ENCODE measurements around the gene SYT7. TPM values are rescaled to one million over a fixed set of nuclear protein-coding genes. Genes with fewer than 3 reads are reported as not detected.

The SYT7 gene
- total and polyA plus RNA-seq, 8 donors: 2.1 to 8.4 (median 6.8) TPM

GRCh38 chr11:61577383-61578118 is 3.3 kb downstream of the SYT7 start:
- ATAC-seq: no peak
- Histone ChIP-seq H3K4me1 (peaks cover 3 to 14% of the 10 kb centered on the region in 2 donors), H3K36me3 (no peaks in the 10 kb centered on the region), H3K9me3 (no peaks in the 10 kb centered on the region), H3K4me3 (no peak overlapping the region), H3K27me3 (peaks cover 10 to 46% of the 10 kb centered on the region in 2 donors), H3K27ac (no peak overlapping the region)
- intact Hi-C loops (cut with DNase I): no loop called here
- TF ChIP-seq CTCF (IDR thresholded peaks at IDR 0.05): no peak
- DNase-seq: no peak

GRCh38 chr11:61575886-61576861 is 4.7 kb downstream of the SYT7 start:
- ATAC-seq (no peak), DNase-seq (no peak)
- TF ChIP-seq CTCF (IDR thresholded peaks at IDR 0.05): no peak
- Histone ChIP-seq H3K9me3 (no peaks in the 10 kb centered on the region), H3K4me1 (peaks cover 0 to 11% of the 10 kb centered on the region in 2 donors), H3K27ac (no peak overlapping the region), H3K4me3 (no peak overlapping the region), H3K36me3 (no peaks in the 10 kb centered on the region), H3K27me3 (peaks cover 10 to 44% of the 10 kb centered on the region in 2 donors)
- intact Hi-C loops (cut with DNase I): no loop called here

- Histone ChIP-seq H3K4me1 (peaks cover 0 to 2% of the 10 kb centered on the region in 2 donors), H3K27ac (no peak overlapping the region), H3K4me3 (no peak overlapping the region), H3K36me3 (no peaks in the 10 kb centered on the region), H3K9me3 (no peaks in the 10 kb centered on the region), H3K27me3 (peaks cover 1 to 41% of the 10 kb centered on the region in 2 donors)
- no peak for TF ChIP-seq CTCF (IDR thresholded peaks at IDR 0.05)
- intact Hi-C loops (cut with DNase I): no loop called here
- DNase-seq (no peak), ATAC-seq (no peak)
These were observed 6.3 kb downstream of the SYT7 start for GRCh38 chr11:61574611-61575010.

- intact Hi-C loops (cut with DNase I): no loop called here
- no peak for DNase-seq
- no peak for TF ChIP-seq CTCF (IDR thresholded peaks at IDR 0.05)
These were observed 8.0 kb downstream of the SYT7 start for GRCh38 chr11:61572913-61573312.

GRCh38 chr11:61571869-61572268 is 9.0 kb downstream of the SYT7 start:
- Histone ChIP-seq H3K9me3 (no peaks in the 10 kb centered on the region), H3K4me3 (no peak overlapping the region), H3K4me1 (no peaks in the 10 kb centered on the region), H3K27ac (no peak overlapping the region), H3K27me3 (peaks cover 0 to 54% of the 10 kb centered on the region in 2 donors), H3K36me3 (no peaks in the 10 kb centered on the region)
- ATAC-seq (no peak), DNase-seq (no peak)
- no peak for TF ChIP-seq CTCF (IDR thresholded peaks at IDR 0.05)
- intact Hi-C loops (cut with DNase I): no loop called here

More at GRCh38 chr11:61572913-61573312, 8.0 kb downstream of the SYT7 start:
- Histone ChIP-seq H3K36me3 (no peaks in the 10 kb centered on the region), H3K9me3 (no peaks in the 10 kb centered on the region), H3K27me3 (peaks cover 0 to 44% of the 10 kb centered on the region in 2 donors), H3K4me3 (no peak overlapping the region), H3K27ac (no peak overlapping the region), H3K4me1 (no peaks in the 10 kb centered on the region)
- no peak for ATAC-seq

Measured in left lung (tissue), 10 donors.